ENCODE results near the gene SMNDC1.
"Not testable (repeated sequence)": the region's sequence is repeated elsewhere in the genome, so short reads cannot be mapped to it uniquely, and the experiment has no call there.

SMNDC1 gene

DNA sequence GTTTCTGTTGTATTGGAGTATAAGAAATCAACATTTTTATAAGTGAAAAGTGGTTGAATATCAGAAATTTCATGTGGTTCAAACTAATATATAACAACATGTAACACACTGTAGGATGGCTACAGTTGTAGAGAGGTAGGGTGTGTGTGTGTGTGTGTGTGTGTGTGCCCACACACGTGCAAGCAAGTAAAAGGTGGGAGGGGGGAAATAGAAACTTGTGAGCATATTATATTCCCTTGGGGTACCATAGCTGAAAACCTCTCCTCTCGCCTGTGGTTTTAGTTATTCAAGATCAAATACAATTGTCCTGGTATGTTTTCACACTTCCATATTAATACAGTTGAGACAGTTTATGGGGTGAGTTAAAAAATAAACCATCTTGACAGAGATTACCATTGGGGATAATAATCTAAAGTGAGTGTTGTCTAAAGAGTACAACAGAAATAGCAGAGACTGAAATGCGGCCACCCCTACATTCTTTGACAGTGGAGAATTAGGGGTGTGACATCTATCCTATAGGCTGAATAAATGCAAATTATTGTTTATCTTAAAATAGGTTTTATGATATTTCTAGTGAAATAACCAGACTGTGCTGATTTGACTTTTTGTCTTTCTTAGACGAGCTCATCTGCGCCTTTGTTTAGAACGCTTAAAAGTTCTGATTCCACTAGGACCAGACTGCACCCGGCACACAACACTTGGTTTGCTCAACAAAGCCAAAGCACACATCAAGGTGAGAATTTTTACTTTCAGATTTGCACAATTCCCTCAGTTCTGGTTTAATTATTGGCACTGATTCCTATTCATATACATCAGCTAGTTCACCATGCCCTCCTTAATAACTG, 25.9 kb downstream of the SMNDC1 start:
- DNase-seq, result no peak

DNA sequence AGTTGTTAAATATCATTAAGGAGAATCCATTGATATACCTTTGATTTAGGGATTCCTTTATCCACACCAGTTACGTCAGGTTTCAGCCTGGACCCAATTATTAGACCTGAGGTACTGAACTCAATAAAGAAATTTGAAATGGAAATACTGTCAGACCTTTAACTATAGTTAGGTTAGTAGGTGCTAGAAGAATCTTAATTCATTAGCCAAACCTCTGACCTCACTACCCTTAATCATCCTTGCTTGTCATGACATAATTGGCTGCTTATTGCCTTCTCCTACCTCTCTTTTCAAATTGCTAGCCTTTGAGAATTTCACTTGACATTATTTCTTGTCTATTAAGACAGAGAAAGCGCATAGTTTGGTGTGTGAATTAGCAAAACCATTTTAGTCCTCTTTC, 27.1 kb downstream of the SMNDC1 start:
- DNase-seq, result no peak

DNA sequence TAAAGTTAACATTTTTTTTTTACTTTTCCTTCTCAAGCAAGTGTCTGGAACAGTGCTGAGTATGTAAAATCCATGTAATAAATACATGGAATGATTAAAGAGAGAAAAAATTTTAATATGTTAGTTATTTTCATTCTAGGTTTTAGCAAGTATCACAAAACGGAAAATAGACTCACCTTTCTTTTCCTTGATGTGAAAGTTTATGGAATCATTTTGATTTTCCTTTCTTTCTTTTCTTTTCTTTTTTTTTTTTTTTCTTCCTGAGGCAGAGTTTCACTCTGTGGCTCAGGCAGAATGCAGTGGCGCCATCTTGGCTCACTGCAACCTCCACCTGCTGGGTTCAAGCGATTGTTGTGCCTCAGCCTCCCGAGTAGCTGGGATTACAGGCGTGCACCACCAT, 28.1 kb downstream of the SMNDC1 start:
- DNase-seq, result no peak

DNA sequence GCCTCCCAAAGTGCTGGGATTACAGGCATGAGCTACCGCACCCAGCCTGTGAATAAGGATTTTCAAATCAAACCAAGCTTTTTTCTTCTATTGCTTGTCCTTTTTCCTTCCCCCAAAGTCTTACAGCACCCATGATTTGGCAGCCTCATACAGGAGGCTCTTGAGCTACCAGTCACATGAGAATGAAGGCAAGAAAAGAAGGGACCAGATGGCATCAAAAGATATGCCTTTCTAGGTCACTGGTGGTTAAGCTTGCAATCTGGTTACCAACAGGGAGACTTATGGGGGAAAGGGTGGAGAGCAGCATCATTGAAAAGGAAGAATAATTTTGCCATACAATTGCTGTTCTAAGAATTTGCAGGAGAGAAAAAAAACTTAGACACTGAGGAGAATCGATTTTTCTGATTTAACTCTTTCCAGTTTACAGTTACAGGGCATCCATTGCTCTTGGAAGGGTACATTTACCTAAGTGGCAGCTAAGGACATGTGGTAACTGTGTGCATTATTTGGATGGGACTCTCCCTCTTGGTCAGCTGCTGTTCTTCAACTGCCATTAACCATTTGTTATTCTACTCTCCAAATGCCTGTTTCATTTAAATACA, 29.5 kb downstream of the SMNDC1 start:
- no peak for DNase-seq

DNA sequence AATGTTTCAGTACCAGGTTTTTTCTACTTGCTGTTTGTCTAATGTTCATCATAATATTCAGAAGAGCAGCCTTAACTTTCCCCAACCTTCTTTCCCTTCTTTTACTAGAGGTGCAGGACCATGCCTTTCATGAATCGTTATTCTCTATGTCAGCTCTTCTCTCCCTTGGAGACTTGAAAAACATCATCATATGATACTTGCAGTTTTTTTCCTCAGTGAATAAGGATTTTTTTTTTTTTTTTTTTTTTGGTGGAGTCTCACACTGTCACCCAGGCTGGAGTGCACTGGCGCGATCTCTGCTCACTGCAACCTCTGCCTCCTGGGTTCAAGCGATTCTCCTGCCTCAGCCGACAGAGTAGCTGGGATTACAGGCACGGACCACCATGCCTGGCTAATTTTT, 30.1 kb downstream of the SMNDC1 start:
- DNase-seq, result no peak

DNA sequence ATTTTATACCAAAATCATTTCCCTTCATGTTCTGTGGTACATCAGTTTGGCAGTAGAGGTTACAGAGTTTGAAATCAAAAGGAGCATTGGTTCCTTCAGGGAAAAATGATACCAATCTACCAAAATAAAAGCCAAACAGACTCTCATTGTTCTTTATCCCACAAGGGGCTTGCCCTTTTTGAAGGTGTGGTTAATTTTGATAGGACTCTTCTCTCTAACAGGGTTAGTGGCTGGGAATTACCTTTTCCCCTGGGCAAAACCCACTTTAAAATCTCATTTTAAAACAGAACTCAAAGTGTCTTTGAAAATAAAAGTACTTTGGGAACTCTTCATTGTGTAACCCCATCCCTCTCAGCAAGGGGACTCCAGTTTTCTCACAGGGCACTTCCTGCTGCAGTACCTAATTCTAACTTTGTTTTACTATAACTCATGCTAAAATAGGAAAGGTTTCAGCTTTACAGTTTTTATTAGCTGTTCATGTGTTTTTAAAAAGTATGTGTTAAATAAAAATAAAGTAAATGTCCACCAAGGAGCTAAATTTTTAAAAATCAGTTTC, 30.6 kb downstream of the SMNDC1 start:
- no peak for DNase-seq

DNA sequence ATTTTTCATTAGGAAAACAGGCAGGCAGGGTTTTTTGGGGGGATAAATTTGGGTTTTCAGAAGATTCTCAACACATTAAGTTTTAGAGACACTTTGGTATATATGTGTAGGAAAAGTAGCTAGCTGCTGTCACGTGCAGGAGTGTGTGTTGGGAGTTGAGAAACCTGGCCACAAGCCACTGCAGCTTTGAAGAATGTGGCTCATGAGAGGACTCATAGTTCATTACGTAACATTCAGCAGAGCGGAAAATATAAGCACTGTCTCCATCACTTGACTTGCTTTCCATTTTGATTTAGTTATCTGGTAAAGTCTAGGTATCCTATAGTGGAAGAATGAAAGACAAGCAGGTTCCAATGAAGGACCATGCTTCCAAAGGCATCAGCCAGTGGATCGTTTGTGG, 31.2 kb downstream of the SMNDC1 start:
- DNase-seq, result peak; percentile 25

DNA sequence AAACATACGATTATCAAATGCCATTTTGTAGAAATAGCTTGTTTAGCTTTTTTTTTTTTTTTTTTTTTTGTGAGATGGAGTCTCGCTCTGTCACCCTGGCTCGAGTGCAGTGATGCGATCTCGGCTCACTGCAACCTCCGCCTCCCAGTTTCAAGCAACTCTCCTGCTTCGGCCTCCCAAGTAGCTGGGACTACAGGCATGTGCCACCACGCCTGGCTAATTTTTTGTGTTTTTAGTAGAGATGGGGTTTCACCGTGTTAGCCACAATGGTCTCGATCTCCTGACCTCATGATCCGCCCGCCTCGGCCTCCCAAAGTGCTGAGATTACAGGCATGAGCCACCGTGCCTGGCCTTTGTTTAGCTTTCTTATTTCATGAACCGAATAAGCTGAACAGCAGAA, 31.7 kb downstream of the SMNDC1 start:
- DNase-seq, result not testable (repeated sequence)

DNA sequence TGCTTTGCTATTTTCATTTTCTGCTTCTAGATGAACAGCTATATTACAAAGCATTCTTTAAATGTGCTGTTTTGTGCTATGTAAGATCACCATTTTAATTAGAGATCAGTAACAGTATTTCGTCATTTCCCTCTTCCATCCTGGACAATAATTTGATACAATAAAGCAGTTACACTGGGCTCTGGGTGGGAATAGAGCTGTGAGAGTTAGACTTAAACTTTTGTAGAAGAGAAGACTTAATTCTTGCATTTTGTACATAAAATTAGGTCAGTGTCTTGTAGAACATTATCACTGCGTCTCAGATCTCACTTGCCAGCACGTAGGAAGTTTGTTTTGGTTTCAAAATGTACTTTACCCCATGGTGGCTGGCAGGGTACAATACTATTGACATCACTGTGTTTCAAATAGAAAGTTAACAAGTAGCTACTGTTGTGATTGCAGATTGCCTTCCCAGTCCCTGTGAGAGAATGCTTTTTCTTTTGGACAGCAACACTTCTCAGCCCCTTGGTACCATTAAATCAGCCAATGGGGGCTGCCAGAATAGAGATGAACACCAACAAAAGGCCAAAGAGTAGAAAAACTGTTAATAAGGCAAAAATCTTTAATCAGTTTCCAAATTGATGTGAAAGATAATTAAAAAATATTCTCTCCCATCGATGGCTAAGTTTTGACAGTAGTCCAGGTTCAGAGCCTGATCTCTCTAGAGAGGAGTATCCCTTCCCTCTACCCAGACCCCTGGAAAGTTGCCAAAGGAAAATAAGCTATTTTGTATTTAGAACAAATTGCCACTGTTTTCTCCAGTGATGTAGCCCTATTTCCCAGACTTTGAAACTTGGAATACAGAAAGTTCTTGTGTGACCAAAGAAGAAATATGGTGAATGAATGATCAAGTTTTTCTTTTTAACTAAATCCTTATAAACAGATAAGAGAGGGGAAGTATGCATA, 35.1 kb downstream of the SMNDC1 start:
- DNase-seq, result peak; percentile 26

DNA sequence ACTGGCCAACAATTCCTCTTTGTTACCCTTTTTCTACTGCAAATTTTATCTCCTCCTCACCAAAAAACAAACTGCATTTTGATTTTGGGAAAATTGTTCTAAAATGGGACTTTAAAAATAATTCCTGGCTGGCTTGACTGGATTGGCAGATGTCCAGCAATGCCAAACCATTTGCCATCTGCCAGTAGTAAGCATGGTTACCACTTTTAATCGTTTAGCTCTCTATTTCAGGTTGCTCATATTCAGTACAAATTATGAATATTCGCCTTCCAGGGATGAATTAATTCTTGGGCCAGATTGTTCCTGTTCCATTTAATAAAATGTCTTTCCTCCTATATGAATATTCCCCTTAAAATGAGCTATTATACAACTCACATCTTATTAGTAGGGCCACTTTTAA, 35.7 kb downstream of the SMNDC1 start:
- DNase-seq, result no peak

DNA sequence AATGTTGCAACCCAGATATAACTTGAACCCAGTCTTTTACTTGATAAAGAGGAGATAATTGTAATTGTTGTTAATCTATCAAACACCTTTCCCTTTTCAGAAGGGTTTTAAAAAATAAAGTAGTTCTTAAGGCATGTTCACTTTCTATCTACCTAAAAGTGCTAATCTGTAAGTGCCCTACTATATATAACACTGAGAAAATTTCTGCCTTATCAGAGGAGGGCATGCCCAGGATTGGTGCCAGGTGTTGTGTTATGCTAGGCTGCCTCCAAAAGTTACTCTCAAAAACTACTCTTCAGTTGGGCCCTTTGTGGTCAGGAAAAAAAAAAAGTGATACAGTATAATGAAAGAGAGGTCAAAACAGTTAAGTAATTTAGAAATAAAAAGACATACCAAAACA, 36.3 kb downstream of the SMNDC1 start:
- no peak for DNase-seq

DNA sequence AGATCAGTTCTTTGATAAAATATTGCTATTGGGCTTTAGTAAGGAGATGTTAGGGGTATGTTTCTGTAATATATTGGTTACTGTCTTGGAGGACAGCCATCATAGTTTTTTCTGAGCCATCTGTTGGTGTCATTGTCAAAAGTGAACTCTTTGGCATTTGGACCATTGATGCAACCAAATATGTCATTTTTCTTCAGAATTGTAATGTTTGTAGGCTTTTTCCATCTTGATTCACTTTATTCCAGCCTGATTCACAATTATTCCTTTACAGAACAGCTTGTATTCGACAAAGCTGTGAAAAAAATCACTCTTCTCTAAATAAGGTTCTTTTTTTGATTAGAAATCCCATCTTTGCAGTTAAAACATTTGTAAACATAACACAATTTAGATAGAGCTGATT, 37.4 kb downstream of the SMNDC1 start:
- DNase-seq, result no peak

DNA sequence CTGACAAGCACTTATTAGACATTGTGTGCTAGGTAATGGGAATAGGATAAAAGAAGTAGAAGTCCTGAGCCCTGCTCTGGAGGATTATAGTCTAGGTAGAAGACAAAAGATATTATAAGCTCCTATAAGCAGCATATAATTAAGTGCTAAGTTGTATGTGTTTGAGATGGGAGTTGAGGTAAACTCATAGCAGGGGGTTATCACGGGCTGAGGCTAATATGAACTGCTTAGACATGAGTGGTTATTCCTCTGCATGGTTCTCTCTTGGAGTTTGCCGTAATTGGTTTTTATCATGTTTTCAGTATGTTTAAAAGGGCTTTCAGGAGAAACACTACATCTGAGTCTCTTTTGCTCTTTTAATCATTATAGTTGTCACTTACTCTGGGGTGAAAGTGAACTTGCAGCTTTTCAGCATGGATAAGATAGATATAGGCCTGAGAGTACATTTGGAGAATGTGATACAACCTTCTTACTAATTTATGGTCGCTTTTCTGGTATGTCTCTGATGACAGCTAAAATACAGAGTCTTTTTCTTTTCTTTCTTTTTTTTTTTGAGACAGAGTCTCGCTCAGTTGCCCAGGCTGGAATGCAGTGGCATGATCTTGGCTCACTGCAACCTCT, 39.0 kb downstream of the SMNDC1 start:
- DNase-seq, result no peak

DNA sequence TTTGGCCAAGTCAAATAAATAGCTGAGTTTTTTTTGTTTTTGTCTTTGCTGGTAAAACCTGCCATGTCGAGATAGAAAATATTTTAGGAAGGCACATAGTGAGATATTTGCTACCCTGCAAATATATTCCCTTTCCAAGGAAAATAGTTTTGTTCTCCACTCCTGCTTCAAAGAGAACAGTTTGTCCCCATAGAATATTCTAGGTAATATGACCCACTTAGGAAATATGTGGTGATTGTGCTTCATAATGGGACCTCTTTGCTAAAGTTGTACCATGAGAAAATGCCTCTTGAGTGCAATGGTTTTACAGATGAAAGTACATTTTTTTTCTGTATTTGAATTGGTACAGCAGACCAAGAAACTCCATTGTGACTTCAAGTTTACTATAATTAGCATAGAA, 41.6 kb downstream of the SMNDC1 start:
- DNase-seq, result no peak

DNA sequence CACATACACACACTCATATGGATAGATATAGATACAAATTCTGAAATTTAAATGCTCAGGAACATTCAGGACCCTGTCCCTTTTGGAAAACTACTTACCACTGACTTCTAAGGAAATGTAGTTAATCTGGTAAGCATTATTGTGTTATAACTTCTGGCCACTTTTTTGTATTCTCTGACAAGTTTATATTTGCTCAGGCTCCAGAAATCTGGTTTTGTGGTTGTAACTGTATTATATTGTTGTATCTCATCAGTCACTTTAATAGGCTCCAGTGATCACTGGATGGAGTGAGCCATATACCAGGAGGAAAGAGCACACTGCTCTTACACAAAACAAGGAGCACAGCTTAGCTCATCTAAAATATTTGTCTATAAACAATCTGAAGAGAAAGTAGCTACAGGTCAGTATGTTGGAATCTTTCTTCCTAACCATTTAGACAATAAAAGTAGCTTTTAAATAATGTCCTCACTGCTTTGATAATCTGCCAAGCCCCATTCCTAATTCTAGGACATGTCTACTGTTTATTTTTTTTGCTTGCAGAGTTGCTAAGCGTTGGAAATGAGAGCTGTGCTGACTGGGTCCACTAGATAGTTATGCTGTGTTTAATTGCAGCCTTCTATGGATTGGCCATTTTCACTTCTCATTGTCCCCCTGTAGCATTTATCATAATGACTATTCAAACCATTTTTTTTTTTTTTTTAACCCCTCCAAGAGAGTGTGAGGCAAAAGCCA, 43.8 kb downstream of the SMNDC1 start:
- no peak for DNase-seq

DNA sequence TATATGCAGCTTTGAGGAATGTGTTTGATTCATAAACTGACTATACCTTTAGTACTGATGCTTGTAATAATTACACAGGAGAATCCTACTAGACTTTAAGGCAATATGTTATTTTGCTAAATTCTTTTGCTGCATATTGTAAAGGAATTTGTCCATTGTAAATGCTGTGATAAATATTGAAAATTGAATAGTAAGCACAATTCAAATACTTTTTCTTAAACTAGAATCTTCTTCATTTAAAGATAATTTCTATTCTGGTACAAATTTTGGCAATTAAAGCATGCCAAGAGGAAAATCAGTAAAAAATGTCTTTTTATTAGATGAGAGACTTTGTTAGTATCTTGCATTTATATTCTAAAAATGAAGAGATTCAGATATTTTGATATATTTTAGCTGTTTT, 45.4 kb downstream of the SMNDC1 start:
- DNase-seq, result no peak

DNA sequence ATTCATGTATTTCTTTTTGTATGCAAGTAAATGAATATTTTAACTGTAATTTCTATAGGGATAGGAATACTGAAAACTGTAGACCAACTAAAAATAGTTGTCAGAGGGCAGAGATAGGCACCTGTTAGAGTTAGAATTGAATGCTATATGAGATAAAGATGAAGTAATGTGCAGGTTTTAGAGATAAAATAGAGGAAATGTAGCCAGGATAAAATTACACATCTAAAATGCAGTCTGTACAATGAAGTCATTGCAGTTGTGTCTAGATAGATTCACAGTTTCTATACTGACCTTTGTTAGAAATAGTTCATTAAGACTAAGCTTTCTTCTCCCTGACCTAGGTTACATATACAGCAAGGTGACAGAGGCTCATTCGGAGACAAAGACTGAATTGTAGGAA, 46.2 kb downstream of the SMNDC1 start:
- no peak for DNase-seq

DNA sequence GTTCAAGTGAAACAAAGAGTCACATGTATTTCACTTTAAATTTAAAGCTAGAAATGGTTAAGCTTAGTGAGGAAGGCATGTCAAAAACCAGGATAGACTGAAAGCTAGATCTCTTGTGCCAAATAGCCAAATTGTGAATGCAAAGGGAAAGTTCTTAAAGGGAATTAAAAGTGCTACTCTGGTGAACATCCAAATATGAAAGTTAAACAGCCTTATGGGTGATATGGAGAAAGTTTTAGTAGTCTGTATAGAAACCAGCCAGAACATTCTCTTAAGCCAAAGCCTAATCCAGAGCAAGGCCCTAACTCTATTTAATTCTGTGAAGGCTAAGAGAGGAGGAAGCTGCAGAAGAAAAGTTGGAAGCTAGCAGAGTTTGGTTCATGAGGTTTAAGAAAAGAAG, 50.3 kb downstream of the SMNDC1 start:
- no peak for DNase-seq

DNA sequence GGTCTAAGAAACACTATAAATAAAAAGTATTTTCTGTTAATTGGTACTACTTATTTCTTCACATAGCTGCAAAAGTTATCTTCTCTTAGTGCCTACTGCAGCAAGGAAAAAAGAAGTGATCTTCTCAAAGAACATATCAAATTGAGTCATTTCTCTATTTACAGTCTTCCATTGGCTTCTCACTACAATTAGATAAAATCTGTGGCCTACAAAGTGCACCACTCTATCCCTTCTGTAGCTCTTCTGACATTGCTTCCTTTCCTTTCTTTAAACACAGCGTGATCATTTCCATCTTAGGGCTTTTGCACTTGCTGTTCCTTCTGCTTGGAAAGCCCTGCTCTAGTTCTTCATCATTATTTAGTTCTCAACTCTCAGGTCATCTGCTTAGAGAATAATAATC, 52.6 kb downstream of the SMNDC1 start:
- peak; percentile 34 for DNase-seq

DNA sequence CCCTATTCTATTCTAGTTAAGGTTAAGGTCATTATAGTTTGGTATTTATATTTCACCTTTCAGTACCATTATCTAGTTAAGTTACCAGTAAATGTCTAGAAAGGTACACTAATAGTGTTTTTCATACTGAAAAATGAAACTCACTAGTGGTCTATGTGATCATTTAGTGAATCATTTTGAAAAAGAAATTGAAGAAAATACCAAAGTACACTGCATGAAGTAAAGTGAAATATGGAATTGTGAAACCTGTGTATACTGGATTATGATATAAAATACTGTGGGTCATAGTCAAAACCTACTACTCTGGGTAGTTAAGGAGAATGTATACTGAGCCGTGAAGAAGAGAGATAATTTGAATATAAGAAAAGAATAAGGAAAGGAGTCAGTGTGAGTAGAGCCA, 53.3 kb downstream of the SMNDC1 start:
- DNase-seq, result peak; percentile 52

DNA sequence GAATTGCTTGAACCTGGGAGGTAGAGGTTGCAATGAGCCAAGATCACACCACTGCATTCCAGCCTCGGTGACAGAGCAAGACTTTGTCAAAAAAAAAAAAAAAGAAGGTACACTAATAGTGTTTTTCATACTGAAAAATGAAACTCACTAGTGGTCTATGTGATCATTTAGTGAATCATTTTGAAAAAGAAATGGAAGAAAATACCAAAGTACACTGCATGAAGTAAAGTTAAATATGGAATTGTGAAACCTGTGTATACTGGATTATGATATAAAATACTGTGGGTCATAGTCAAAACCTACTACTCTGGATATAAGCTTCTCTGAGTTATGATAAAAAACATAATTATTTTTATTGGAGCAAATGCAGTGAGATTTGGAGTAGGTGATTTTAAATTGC, 55.2 kb downstream of the SMNDC1 start:
- peak; percentile 33 for DNase-seq

DNA sequence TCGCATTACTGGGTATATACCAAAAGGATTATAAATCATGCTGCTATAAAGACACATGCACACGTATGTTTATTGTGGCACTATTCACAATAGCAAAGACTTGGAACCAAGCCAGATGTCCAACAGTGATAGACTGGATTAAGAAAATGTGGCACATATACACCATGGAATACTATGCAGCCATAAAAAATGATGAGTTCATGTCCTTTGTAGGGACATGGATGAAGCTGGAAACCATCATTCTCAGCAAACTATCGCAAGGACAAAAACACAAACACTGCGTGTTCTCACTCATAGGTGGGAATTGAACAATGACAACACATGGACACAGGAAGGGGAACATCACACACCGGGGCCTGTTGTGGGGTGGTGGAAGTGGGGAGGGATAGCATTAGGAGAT, 56.9 kb downstream of the SMNDC1 start:
- DNase-seq, result not testable (repeated sequence)

All from activated CD4-positive, alpha-beta T cell treated with anti-CD3 and anti-CD28 coated beads, Interleukin-2, Interleukin-6, amounts not matched to agents 100 ng/mL and 50 ng/mL, durations not matched to agents 16 hours and 8 hours (primary cell).